Measurements from ENCODE around the gene ANKFY1.

ANKFY1 gene

GRCh38 chr17:4220655-4221054, 43.1 kb downstream of the ANKFY1 start (continued):
- TF ChIP-seq ZNF830 (tag by site-specific recombination; IDR thresholded peaks at IDR 0.05; ENCODE audit: low read depth) (no peak), ZNF670 (tag by site-specific recombination; IDR thresholded peaks at IDR 0.05; ENCODE audit: low read depth) (no peak), ZBTB1 (tag by site-specific recombination; IDR thresholded peaks at IDR 0.05) (no peak), ZNF146 (tag by site-specific recombination; IDR thresholded peaks at IDR 0.05) (0 out of 2 replicates have a peak, but pooled peaks have one; percentile 27), AEBP2 (tag by site-specific recombination; IDR thresholded peaks at IDR 0.05; ENCODE audit: borderline replicate concordance) (no peak), ZBTB48 (tag by site-specific recombination; IDR thresholded peaks at IDR 0.05) (no peak), ZNF473 (tag by site-specific recombination; IDR thresholded peaks at IDR 0.05) (no peak), MZF1 (tag by site-specific recombination; IDR thresholded peaks at IDR 0.05; ENCODE audit: borderline replicate concordance) (no peak), ZEB2 (tag by site-specific recombination; IDR thresholded peaks at IDR 0.05) (no peak), ZNF274 (IDR thresholded peaks at IDR 0.05; ENCODE audit: low read length) (no peak), ZNF274 (tag by site-specific recombination; IDR thresholded peaks at IDR 0.05; ENCODE audit: borderline replicate concordance) (no peak), ZNF335 (tag by site-specific recombination; conservative IDR thresholded peaks at IDR 0.05) (no peak), ZNF555 (tag by site-specific recombination; conservative IDR thresholded peaks at IDR 0.05) (no peak), ZNF792 (tag by site-specific recombination; IDR thresholded peaks at IDR 0.05) (no peak), ZSCAN30 (tag by site-specific recombination; IDR thresholded peaks at IDR 0.05) (peak; percentile 34; the same call in 1 of the 2 replicates), WT1 (tag by site-specific recombination; IDR thresholded peaks at IDR 0.05) (no peak), ZNF664 (tag by site-specific recombination; IDR thresholded peaks at IDR 0.05) (no peak), ZBTB26 (tag by site-specific recombination; optimal IDR thresholded peaks at IDR 0.05) (no peak), ZNF560 (tag by site-specific recombination; IDR thresholded peaks at IDR 0.05; ENCODE audit: borderline replicate concordance) (no peak), ZNF416 (tag by site-specific recombination; IDR thresholded peaks at IDR 0.05) (no peak), ZNF558 (tag by site-specific recombination; IDR thresholded peaks at IDR 0.05) (no peak), ZNF24 (tag by site-specific recombination; IDR thresholded peaks at IDR 0.05) (0 out of 2 replicates have a peak, but pooled peaks have one; percentile 41), ZNF211 (tag by site-specific recombination; IDR thresholded peaks at IDR 0.05; ENCODE audit: low read depth) (no peak), GLI4 (tag by site-specific recombination; IDR thresholded peaks at IDR 0.05) (no peak), ZNF391 (tag by site-specific recombination; IDR thresholded peaks at IDR 0.05; ENCODE audit: borderline replicate concordance, low read depth) (no peak), ZBTB44 (tag by site-specific recombination; IDR thresholded peaks at IDR 0.05) (0 out of 2 replicates have a peak, but pooled peaks have one; percentile 47), ZNF138 (tag by site-specific recombination; IDR thresholded peaks at IDR 0.05; ENCODE audit: borderline replicate concordance) (no peak), PRDM4 (tag by site-specific recombination; IDR thresholded peaks at IDR 0.05) (no peak), ZNF16 (tag by site-specific recombination; IDR thresholded peaks at IDR 0.05; ENCODE audit: low read depth) (no peak), ZNF280D (tag by site-specific recombination; IDR thresholded peaks at IDR 0.05) (no peak), HOXA7 (CRISPR knock-in tag; IDR thresholded peaks at IDR 0.05; ENCODE audit: borderline replicate concordance) (no peak), ZNF266 (tag by site-specific recombination; IDR thresholded peaks at IDR 0.05; ENCODE audit: low read depth) (no peak), ZNF561 (tag by site-specific recombination; IDR thresholded peaks at IDR 0.05; ENCODE audit: borderline replicate concordance) (no peak)

All from HEK293 (cell line).